GM12878 (cell line): ENCODE results near the gene SORCS2. TPM values are rescaled to one million over a fixed set of nuclear protein-coding genes. Genes with fewer than 3 reads are reported as not detected.

ENCODE experiments used
- ATAC-seq: fragments of 200-7000 bp; cut with Tn5 transposase; 3 replicates; pipeline ENCODE4 v1.9.1; 2020; ENCODE audit warnings: mild to moderate bottlenecking, moderate library complexity
- BruUV-seq: library from RNA; stranded (reverse); fragments of 400-500 nt; replicated peaks from 2 replicates; lab custom pipeline; 2021; lab: Mats Ljungman, UMichigan
- CTCF ChIA-PET: fragments of 300-600 bp; sonication (Branson Sonifier 250); formaldehyde crosslinking; extraction: SDS; loops from one replicate; lab custom pipeline; 2021; ENCODE audit warnings: inconsistent platforms; lab: Yijun Ruan, JAX
- POLR2A ChIA-PET: fragments of 350-600 bp; formaldehyde crosslinking; extraction: SDS; loops from one replicate; lab custom pipeline; 2021; ENCODE audit warnings: inconsistent platforms; lab: Charles Lee
- RAD21 ChIA-PET: fragments of 300-600 bp; sonication (Branson Sonifier 250); formaldehyde crosslinking; loops from one replicate; lab custom pipeline; 2023; ENCODE audit warnings: antibody characterized with exemption; ENCODE audit not compliant: unreplicated experiment; lab: Charles Lee
- SMC1A ChIA-PET: fragments of 300-600 bp; sonication (Branson Sonifier 250); formaldehyde crosslinking; loops from one replicate; lab custom pipeline; 2023; ENCODE audit not compliant: unreplicated experiment, uncharacterized antibody; lab: Charles Lee
- DNase-seq: peaks from one replicate; pipeline ENCODE4 v3.0.0-alpha.2; 2011; ENCODE audit warnings: low read depth, low spot score
- FAIRE-seq: peaks from 3 replicates; lab custom pipeline; 2011; peaks lifted over from hg19 to GRCh38; lab: Jason Lieb, UNC
- H2AFZ ChIP-seq: 2 replicates; pipeline ENCODE4 v1.6.0; 2011; ENCODE audit warnings: low read depth, low read length, control low read depth; ENCODE audit not compliant: control insufficient read depth
- H3K27ac ChIP-seq: 2 replicates; pipeline ENCODE4 v1.5.1; 2011; ENCODE audit warnings: control low read depth; ENCODE audit not compliant: control insufficient read depth, insufficient read depth
- H3K27me3 ChIP-seq, 2 experiments: replicated peaks in 1 of 2; 2 replicates each; pipeline versions ENCODE4 v1.6.0 to v1.6.1; 2011; ENCODE audit warnings: low read length in 1 of 2; ENCODE audit not compliant: control insufficient read depth in 2 of 2, insufficient read depth in 2 of 2
- H3K36me3 ChIP-seq, 2 experiments: 2 replicates each; pipeline ENCODE4 v1.5.1; 2011; ENCODE audit warnings: low read length in 1 of 2; ENCODE audit not compliant: control insufficient read depth in 2 of 2, insufficient read depth in 2 of 2
- H3K4me1 ChIP-seq: 2 replicates; pipeline ENCODE4 v1.6.1; 2011; ENCODE audit warnings: mild to moderate bottlenecking, low read length, moderate library complexity, mixed read lengths; ENCODE audit not compliant: control insufficient read depth, insufficient read depth
- H3K4me2 ChIP-seq: 2 replicates; pipeline ENCODE4 v1.6.0; 2011; ENCODE audit warnings: control low read depth; ENCODE audit not compliant: control insufficient read depth, insufficient read depth
- H3K4me3 ChIP-seq: fragments of 200-600 bp; sonication (generic); 2 replicates; pipeline ENCODE4 v1.5.1; 2016
- H3K79me2 ChIP-seq: 2 replicates; pipeline ENCODE4 v1.6.0; 2011; ENCODE audit warnings: low read length; ENCODE audit not compliant: control insufficient read depth, insufficient read depth
- H3K9ac ChIP-seq: 2 replicates; pipeline ENCODE4 v1.8.0; 2011; ENCODE audit warnings: low read length, control low read depth, mixed read lengths; ENCODE audit not compliant: control insufficient read depth, insufficient read depth
- H3K9me3 ChIP-seq: replicated peaks from 3 replicates; pipeline ENCODE4 v1.5.1; 2011; ENCODE audit warnings: mild to moderate bottlenecking, low read length; ENCODE audit not compliant: control insufficient read depth, insufficient read depth
- H4K20me1 ChIP-seq: 2 replicates; pipeline ENCODE4 v1.6.0; 2011; ENCODE audit not compliant: control insufficient read depth, insufficient read depth
- CHD1 ChIP-seq: IDR thresholded peaks from 2 replicates; pipeline ENCODE4 v1.6.1; 2012; ENCODE audit warnings: low read depth, low read length, improper control_type of control experiment
- RELA ChIP-seq: fragments of 450-650 bp; IDR thresholded peaks from 2 replicates; pipeline ENCODE4 v1.8.0; 2014; ENCODE audit warnings: borderline replicate concordance; ENCODE audit not compliant: partially characterized antibody
- SRF ChIP-seq, 2 experiments: IDR thresholded peaks; 2 replicates each; pipeline ENCODE4 v1.6.1; 2011; ENCODE audit warnings: low read depth in 2 of 2, low read length in 2 of 2, mild to moderate bottlenecking in 1 of 2, moderate library complexity in 1 of 2
- YY1 ChIP-seq: IDR thresholded peaks from 2 replicates; pipeline ENCODE4 v1.6.1; 2011; ENCODE audit warnings: low read depth, mild to moderate bottlenecking, low read length
- ZBED1 ChIP-seq: IDR thresholded peaks from 2 replicates; pipeline ENCODE4 v1.6.1; 2016; ENCODE audit warnings: borderline replicate concordance
- ZBTB11 ChIP-seq: fragments of 450-650 bp; formaldehyde crosslinking; IDR thresholded peaks from 2 replicates; pipeline ENCODE4 v1.5.0; 2022; ENCODE audit warnings: mild to moderate bottlenecking, missing genetic modification characterization
- whole genome bisulfite sequencing: methylation state at CpG from one replicate; pipeline ENCODE4 v1.1.6; 2016; ENCODE audit warnings: low lambda C conversion rate; ENCODE audit not compliant: insufficient replicate concordance, insufficient coverage; ENCODE audit errors: missing lambda C conversion rate; 5-methylcytosine and 5-hydroxymethylcytosine counted together
- in situ Hi-C: fragments of 300-500 bp; cut with MboI; formaldehyde crosslinking; loops from 9 replicates; pipeline ENCODE4 v1.14.3; 2018; ENCODE audit warnings: mixed read lengths
- intact Hi-C: fragments of 100-400 bp; cut with micrococcal nuclease; formaldehyde crosslinking; loops from one replicate; pipeline ENCODE4 v1.14.2; 2022; ENCODE audit not compliant: unreplicated experiment
- polyA plus RNA-seq, 11 experiments: library from polyadenylated mRNA; depleted of rRNA in 4 of 11; unstranded in 6 of 11; stranded (reverse) in 5 of 11; fragments of >200 nt; fragmentation: Nextera tagmentation in 4 of 11; fragmentation: Illumina TruSeq in 1 of 11; extraction: Ambion mirVana in 4 of 11; extraction: Trizol in 1 of 11; gene quantifications; 1 replicate in 1 of 11; 2 replicates in 10 of 11; pipeline versions ENCODE4 v1.2.1 to v1.2.3, GENCODE V29; 2011 to 2016; ENCODE audit warnings: inconsistent platforms in 2 of 11, missing spikeins in 2 of 11, low read depth in 1 of 11
- total RNA-seq, 4 experiments: library from RNA; depleted of rRNA in 3 of 4; stranded (reverse); fragments of >200 nt in 3 of 4; fragmentation: Illumina TruSeq in 1 of 4; extraction: Trizol in 1 of 4; gene quantifications; 2 replicates each; pipeline versions ENCODE4 v1.2.1 to v1.2.3, GENCODE V29; 2013 to 2021

Gene SORCS2
- total and polyA plus RNA-seq, 10 of the 15 experiments (the other 5 are each of a cell fraction or from before 2014, with no cell fraction given) = 0.01 to 0.15 (median 0.05) TPM; not detected in 5

GRCh38 chr4:7714176-7714575, 521.8 kb downstream of the SORCS2 start:
- no peak overlapping the region for H3K27ac ChIP-seq
- FAIRE-seq = no peak
- WGBS = 73% methylated on average over 20 of the region's 20 CpGs
- no peaks in the 10 kb centered on the region for H3K36me3 ChIP-seq
- TF ChIP-seq CHD1 (no peak), SRF (IDR thresholded peaks at IDR 0.05; ENCODE audit: low read depth in 2 of 2, low read length in 2 of 2) (no peak), ZBTB11 (CRISPR knock-in tag) (no peak), RELA (no peak), ZBED1 (no peak), YY1 (0 out of 2 replicates have a peak, but pooled peaks have one; percentile 38)
- TF ChIP-seq, all 136 proteins: peak for 1
- no peaks in the 10 kb centered on the region for H3K79me2 ChIP-seq
- H3K27me3 ChIP-seq = peaks cover 0 to 3% of the 10 kb centered on the region in 2 experiments; a peak in 2 of 4 replicates
- H4K20me1 ChIP-seq = no peaks in the 10 kb centered on the region
- no peaks in the 10 kb centered on the region for H3K4me1 ChIP-seq
- no peak overlapping the region for H3K9ac ChIP-seq
- DNase-seq (no peak), ATAC-seq (no peak)
- no peak overlapping the region for H3K4me3 ChIP-seq
- POLR2A ChIA-PET = no interaction called here
- intact Hi-C loops = loop anchor here (10.0 kb wide), 1 partner anchor 529 kb away; no protein-coding TSS in a partner anchor
- no TSS peak for BruUV-seq
- CTCF ChIA-PET = no interaction called here
- H3K9me3 ChIP-seq = no peaks in the 10 kb centered on the region
- SMC1A ChIA-PET = no interaction called here
- H2AFZ ChIP-seq = no peak overlapping the region
- H3K4me2 ChIP-seq = no peak overlapping the region
- RAD21 ChIA-PET = no interaction called here
- in situ Hi-C loops = loop anchor here (10.0 kb wide), 1 partner anchor 519 kb away; the partner anchor contains the start of gene SORCS2
